Breast epithelium (tissue), 4 donors: ENCODE measurements around the gene MTNR1A. TPM values are rescaled to one million over a fixed set of nuclear protein-coding genes. Genes with fewer than 3 reads are reported as not detected.
"Not testable (repeated sequence)": the region's sequence is repeated elsewhere in the genome, so short reads cannot be mapped to it uniquely, and the experiment has no call there.

Experiments used
- DNase-seq, 2 donors: peaks; one replicate each; pipeline ENCODE4 v3.0.0-alpha.2; 2019; ENCODE audit warnings: low spot score in 2 of 2
- H3K27ac ChIP-seq, 2 donors: fragments of 200-600 bp; sonication (generic) in 1 of 2; one replicate each; pipeline ENCODE4 v1.5.1; 2016 to 2019; ENCODE audit warnings: mild to moderate bottlenecking in 1 of 2
- H3K27me3 ChIP-seq, 2 donors: fragments of 200-600 bp; sonication (generic) in 1 of 2; one replicate each; pipeline versions ENCODE4 v1.5.1 to v1.6.0; 2017 to 2019; ENCODE audit warnings: control low read depth in 1 of 2, mild to moderate bottlenecking in 1 of 2
- H3K36me3 ChIP-seq: fragments of 200-600 bp; one replicate; pipeline ENCODE4 v1.5.1; 2019
- H3K4me1 ChIP-seq, 2 donors: fragments of 200-600 bp; sonication (generic); one replicate each; pipeline ENCODE4 v1.5.1; 2016 to 2019; ENCODE audit warnings: control low read depth in 1 of 2
- H3K4me3 ChIP-seq, 3 donors: fragments of 200-600 bp; sonication (generic); 1 replicate in 2 of 3; 2 replicates in 1 of 3; pipeline ENCODE4 v1.5.1; 2016 to 2019; ENCODE audit warnings: mild to moderate bottlenecking in 3 of 3, moderate library complexity in 2 of 3
- H3K9me3 ChIP-seq, 2 donors: fragments of 200-600 bp; sonication (generic) in 1 of 2; one replicate each; pipeline ENCODE4 v1.5.1; 2016 to 2019; ENCODE audit warnings: control low read depth in 1 of 2
- POLR2A ChIP-seq: fragments of 450-650 bp; IDR thresholded peaks from one replicate; pipeline ENCODE4 v1.6.1; 2016; ENCODE audit warnings: antibody characterized with exemption, mild to moderate bottlenecking, moderate library complexity
- POLR2AphosphoS5 ChIP-seq, 3 donors: sonication (generic); formaldehyde crosslinking; IDR thresholded peaks; one replicate each; pipeline ENCODE4 v1.6.1; 2017; ENCODE audit warnings: antibody characterized with exemption in 3 of 3
- intact Hi-C: fragments of 100-400 bp; cut with DNase I; formaldehyde crosslinking; loops from one replicate; pipeline ENCODE4 v1.15.1; 2023; ENCODE audit warnings: low total_unique reads
- total RNA-seq, 3 donors: library from RNA; depleted of rRNA; stranded (reverse); fragments of >200 nt; gene quantifications; one replicate each; pipeline ENCODE4 v1.1.0, GENCODE V29; 2016
- TF ChIP-seq, protein P1 (sequence below), 3 donors: fragments of 450-650 bp; IDR thresholded peaks; one replicate each; pipeline ENCODE4 v1.5.1; 2016 to 2017; ENCODE audit warnings: antibody characterized with exemption in 3 of 3, mild to moderate bottlenecking in 3 of 3, moderate library complexity in 3 of 3

MTNR1A gene
- total RNA-seq, 3 donors from 2014 or later, result not detected

DNA sequence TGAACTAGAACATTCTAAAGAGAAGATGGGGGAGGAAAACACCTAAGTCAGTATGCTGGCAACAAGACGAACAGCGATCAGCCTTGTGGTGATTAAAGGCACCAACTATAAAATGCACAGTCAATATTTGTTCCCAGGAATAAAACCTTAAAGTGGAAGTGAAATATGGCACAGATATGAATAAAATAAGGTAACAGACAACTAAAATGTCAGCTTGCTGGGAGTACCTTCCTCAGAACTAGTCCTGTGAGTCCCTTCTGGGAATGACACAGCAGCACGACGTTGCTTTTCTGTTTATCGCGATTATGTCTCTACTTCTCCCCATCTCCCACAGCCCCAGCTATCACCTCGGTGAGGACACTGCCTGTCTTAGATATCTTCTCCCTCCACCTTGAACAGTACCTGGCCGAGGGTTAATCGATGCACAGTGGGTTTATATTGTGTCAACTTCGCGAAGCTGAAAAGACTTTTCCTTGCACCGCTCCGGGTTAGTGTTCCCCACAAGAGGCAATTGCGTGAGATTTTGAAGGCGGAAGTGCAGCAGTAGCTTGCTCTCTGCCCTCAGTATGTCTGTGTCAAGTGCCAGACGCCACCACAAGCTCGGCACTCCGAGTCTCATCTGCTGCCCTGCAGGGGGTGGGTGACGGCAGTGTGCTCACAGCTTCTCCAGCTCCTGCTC lies 17.4 kb downstream of the MTNR1A start:
- intact Hi-C loops, result no loop called here
- H3K4me3 ChIP-seq, result no peak overlapping the region
- H3K9me3 ChIP-seq, result peaks cover 0 to 13% of the 10 kb centered on the region in 2 donors
- H3K27me3 ChIP-seq, result no peaks in the 10 kb centered on the region
- TF ChIP-seq POLR2AphosphoS5 (IDR thresholded peaks at IDR 0.05) (no peak), POLR2A (no peak)
- TF ChIP-seq, protein P1, sequence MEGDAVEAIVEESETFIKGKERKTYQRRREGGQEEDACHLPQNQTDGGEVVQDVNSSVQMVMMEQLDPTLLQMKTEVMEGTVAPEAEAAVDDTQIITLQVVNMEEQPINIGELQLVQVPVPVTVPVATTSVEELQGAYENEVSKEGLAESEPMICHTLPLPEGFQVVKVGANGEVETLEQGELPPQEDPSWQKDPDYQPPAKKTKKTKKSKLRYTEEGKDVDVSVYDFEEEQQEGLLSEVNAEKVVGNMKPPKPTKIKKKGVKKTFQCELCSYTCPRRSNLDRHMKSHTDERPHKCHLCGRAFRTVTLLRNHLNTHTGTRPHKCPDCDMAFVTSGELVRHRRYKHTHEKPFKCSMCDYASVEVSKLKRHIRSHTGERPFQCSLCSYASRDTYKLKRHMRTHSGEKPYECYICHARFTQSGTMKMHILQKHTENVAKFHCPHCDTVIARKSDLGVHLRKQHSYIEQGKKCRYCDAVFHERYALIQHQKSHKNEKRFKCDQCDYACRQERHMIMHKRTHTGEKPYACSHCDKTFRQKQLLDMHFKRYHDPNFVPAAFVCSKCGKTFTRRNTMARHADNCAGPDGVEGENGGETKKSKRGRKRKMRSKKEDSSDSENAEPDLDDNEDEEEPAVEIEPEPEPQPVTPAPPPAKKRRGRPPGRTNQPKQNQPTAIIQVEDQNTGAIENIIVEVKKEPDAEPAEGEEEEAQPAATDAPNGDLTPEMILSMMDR (IDR thresholded peaks at IDR 0.05), result no peak
- H3K27ac ChIP-seq, result no peak overlapping the region
- no peaks in the 10 kb centered on the region for H3K4me1 ChIP-seq
- DNase-seq, result no peak
- H3K36me3 ChIP-seq, result no peaks in the 10 kb centered on the region

DNA sequence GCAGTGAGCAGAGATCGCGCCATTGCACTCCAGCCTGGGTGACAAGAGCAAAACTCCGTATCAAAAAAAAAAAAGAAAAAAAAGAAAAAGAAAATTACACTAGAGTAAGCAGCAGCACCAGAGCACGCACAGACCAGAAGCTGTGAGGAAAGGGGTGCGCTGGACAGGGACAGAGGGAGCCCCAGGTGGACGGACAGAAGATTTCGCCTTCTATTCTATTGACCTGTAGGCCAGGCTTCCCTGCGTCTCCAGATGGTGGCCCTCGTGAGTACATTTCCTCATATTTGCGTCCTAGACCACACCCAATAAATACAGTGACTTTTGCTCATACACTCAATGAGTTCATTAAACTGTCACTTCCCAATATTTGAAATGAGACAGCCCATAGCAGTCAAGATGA lies 19.1 kb downstream of the MTNR1A start:
- H3K36me3 ChIP-seq, result no peaks in the 10 kb centered on the region
- no peaks in the 10 kb centered on the region for H3K4me1 ChIP-seq
- no peak for DNase-seq
- no peaks in the 10 kb centered on the region for H3K27me3 ChIP-seq
- H3K27ac ChIP-seq, result no peak overlapping the region
- H3K9me3 ChIP-seq, result peaks cover 0 to 11% of the 10 kb centered on the region in 2 donors
- no peak overlapping the region for H3K4me3 ChIP-seq
- intact Hi-C loops, result no loop called here
- TF ChIP-seq POLR2AphosphoS5 (IDR thresholded peaks at IDR 0.05), result no peak
- TF ChIP-seq, protein P1 (IDR thresholded peaks at IDR 0.05), result no peak
- TF ChIP-seq POLR2A, result no peak

DNA sequence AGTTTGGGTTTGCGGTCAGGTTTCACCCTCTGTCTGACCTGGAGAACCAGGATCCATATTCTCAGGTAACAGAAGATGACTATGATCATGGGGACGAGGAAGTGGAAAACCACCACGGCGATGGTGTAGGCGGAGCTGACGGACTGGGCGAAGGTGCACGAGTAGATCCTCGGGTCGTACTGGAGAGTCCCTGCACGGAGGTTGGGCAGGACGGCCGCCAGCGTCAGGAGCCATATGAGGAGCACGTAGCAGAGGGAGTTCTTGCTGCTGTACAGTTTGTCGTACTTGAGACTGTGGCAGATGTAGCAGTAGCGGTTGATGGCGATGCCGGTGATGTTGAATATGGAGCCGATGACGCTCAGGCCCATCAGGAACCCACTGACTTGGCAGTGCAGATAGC lies 21.3 kb downstream of the MTNR1A start:
- H3K27me3 ChIP-seq, result no peaks in the 10 kb centered on the region
- H3K4me1 ChIP-seq, result no peaks in the 10 kb centered on the region
- H3K27ac ChIP-seq, result no peak overlapping the region
- no peaks in the 10 kb centered on the region for H3K9me3 ChIP-seq
- TF ChIP-seq POLR2AphosphoS5 (IDR thresholded peaks at IDR 0.05) (no peak), POLR2A (no peak)
- TF ChIP-seq, protein P1 (IDR thresholded peaks at IDR 0.05), result no peak
- H3K4me3 ChIP-seq, result no peak overlapping the region
- H3K36me3 ChIP-seq, result no peaks in the 10 kb centered on the region
- intact Hi-C loops, result no loop called here
- DNase-seq, result no peak

DNA sequence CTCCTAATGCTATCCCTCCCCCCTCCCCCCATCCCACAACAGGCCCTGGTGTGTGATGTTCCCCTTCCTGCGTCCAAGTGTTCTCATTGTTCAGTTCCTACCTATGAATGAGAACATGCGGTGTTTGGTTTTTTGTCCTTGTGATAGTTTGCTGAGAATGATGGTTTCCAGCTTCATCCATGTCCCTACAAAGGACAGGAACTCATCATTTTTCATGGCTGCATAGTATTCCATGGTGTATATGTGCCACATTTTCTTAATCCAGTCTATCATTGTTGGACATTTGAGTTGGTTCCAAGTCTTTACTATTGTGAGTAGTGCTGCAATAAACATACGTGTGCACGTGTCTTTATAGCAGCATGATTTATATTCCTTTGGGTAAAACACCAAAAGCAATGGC lies 31.4 kb downstream of the MTNR1A start:
- H3K36me3 ChIP-seq, H3K9me3 ChIP-seq, H3K27ac ChIP-seq, DNase-seq, H3K27me3 ChIP-seq, H3K4me3 ChIP-seq, intact Hi-C loops, H3K4me1 ChIP-seq: not testable (repeated sequence)

DNA sequence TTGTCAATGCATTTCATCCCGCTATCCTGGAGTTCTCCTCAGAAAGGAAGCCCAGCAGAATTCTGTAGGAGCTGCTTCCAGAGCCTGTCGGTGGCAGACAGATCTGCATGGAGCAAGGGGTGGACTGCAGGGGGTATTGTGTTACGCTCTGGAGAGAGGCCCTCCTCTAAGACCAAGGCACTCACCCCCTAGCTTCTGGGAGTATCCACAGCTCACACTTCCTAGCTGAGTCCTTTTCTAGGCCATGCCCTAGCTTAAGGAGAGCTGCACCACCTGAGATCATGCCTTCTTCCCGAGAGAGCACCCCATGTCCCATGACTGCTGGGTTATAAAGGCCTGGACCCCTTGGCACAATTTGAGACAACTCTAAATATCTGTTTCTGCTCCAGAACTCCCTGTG lies 39.1 kb downstream of the MTNR1A start:
- DNase-seq, result no peak
- H3K4me1 ChIP-seq, result no peaks in the 10 kb centered on the region
- intact Hi-C loops, result no loop called here
- no peak overlapping the region for H3K4me3 ChIP-seq
- TF ChIP-seq, protein P1 (IDR thresholded peaks at IDR 0.05), result no peak
- TF ChIP-seq POLR2A (no peak), POLR2AphosphoS5 (IDR thresholded peaks at IDR 0.05) (no peak)
- no peaks in the 10 kb centered on the region for H3K27me3 ChIP-seq
- no peak overlapping the region for H3K27ac ChIP-seq
- H3K36me3 ChIP-seq, result no peaks in the 10 kb centered on the region
- H3K9me3 ChIP-seq, result peaks cover 0 to 1% of the 10 kb centered on the region in 2 donors
